ENCODE data around the gene CENPN. TPM values are rescaled to one million over a fixed set of nuclear protein-coding genes. Genes with fewer than 3 reads are reported as not detected.

The CENPN gene
- total RNA-seq, 2 experiments from 2014 or later = 39.4 to 47.0 TPM

DNA sequence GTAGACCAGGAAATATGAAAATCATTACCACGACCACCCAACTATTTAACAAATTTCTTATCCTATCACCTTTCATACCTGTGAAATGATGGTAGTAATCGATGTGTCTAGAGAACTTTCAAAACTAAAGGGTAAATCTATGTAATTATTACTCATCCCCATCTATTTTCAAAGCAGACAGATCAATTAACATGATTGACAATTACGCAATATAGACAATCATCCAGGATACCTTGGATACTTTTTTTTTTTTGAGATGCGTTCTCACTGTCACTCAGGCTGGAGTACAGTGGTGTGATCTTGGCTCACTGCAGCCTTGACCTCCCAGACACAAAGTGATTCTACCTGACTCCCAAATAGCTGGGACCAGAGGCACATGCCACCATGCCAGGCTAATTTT lies 74.0 kb downstream of the CENPN start:
- no peak for ATAC-seq (ENCODE audit: low read depth)
- no peak for DNase-seq
- Mint-ChIP-seq H3K4me3 (no peak overlapping the region), H3K27me3 (no peaks in the 10 kb centered on the region), H3K27ac (no peak overlapping the region), H3K36me3 (no peaks in the 10 kb centered on the region), H3K9me3 (no peaks in the 10 kb centered on the region), H3K4me1 (peaks cover 3% of the 10 kb centered on the region)
- POLR2A ChIA-PET = no interaction called here

Other genes starting within 250 kb of the CENPN start
- 10 to 100 TPM; 24.5 to 27.8 TPM for gene CDYL2, start 202.6 kb upstream of the CENPN start, total RNA-seq
- gene CMC2, start 329 bp upstream of the CENPN start, total RNA-seq = 10 to 100 TPM; 72.3 to 73.0 TPM
- gene ATMIN, start 28.6 kb downstream of the CENPN start, total RNA-seq = 10 to 100 TPM; 28.3 to 29.3 TPM
- under 1 TPM; 0.53 to 0.65 TPM for gene C16orf46, start 70.0 kb downstream of the CENPN start, total RNA-seq
- 1 to 10 TPM; 8.4 to 8.6 TPM for gene GCSH, start 89.2 kb downstream of the CENPN start, total RNA-seq
- not detected for gene BCO1, start 231.5 kb downstream of the CENPN start, total RNA-seq